HEK293 (cell line): ENCODE measurements around the gene DPY19L1.
"Not testable (repeated sequence)": the region's sequence is repeated elsewhere in the genome, so short reads cannot be mapped to it uniquely, and the experiment has no call there.

Experiments used
- CTCF ChIA-PET: fragments of 350-600 bp; formaldehyde crosslinking; extraction: SDS; loops from one replicate; lab custom pipeline; 2021; ENCODE audit warnings: antibody characterized with exemption; lab: Yijun Ruan, JAX
- POLR2A ChIA-PET: fragments of 300-600 bp; formaldehyde crosslinking; extraction: SDS; loops from one replicate; lab custom pipeline; 2020; ENCODE audit warnings: antibody characterized with exemption, inconsistent platforms; lab: Yijun Ruan, JAX
- H3K27ac ChIP-seq: fragments of 200-500 bp; sonication (Bioruptor generic); 2 replicates; pipeline ENCODE4 v1.5.1; 2014; ENCODE audit warnings: low read depth, low read length, control low read depth, inconsistent platforms; ENCODE audit errors: extremely low read depth
- H3K36me3 ChIP-seq, 2 experiments: fragments of 200-500 bp in 1 of 2; sonication (Bioruptor generic) in 1 of 2; 1 replicate in 1 of 2; 2 replicates in 1 of 2; pipeline ENCODE4 v1.5.1; 2014 to 2017; ENCODE audit warnings: inconsistent platforms in 2 of 2, low read length in 2 of 2; ENCODE audit not compliant: control insufficient read depth in 2 of 2, insufficient read depth in 1 of 2
- H3K4me1 ChIP-seq: fragments of 200-500 bp; sonication (Bioruptor generic); 2 replicates; pipeline ENCODE4 v1.5.1; 2014; ENCODE audit warnings: mild to moderate bottlenecking, low read length, inconsistent platforms; ENCODE audit not compliant: control insufficient read depth, insufficient read depth
- H3K4me3 ChIP-seq: 2 replicates; pipeline ENCODE4 v1.5.1; 2011; ENCODE audit warnings: low read depth, mild to moderate bottlenecking, control low read depth, low read length, moderate library complexity
- H3K9me3 ChIP-seq: fragments of 200-500 bp; sonication (Bioruptor generic); 2 replicates; pipeline ENCODE4 v1.5.1; 2014; ENCODE audit warnings: low read depth, low read length, inconsistent platforms; ENCODE audit not compliant: control insufficient read depth, insufficient read depth
- FEZF1 ChIP-seq: fragments of 450-650 bp; formaldehyde crosslinking; IDR thresholded peaks from 2 replicates; pipeline ENCODE4 v1.5.1; 2016; ENCODE audit warnings: missing biosample characterization, missing genetic modification characterization
- GLIS1 ChIP-seq: fragments of 450-650 bp; formaldehyde crosslinking; IDR thresholded peaks from 2 replicates; pipeline ENCODE4 v1.5.1; 2016; ENCODE audit warnings: missing biosample characterization, missing genetic modification characterization
- MYNN ChIP-seq: fragments of 450-650 bp; formaldehyde crosslinking; IDR thresholded peaks from 2 replicates; pipeline ENCODE4 v1.5.1; 2016; ENCODE audit warnings: missing biosample characterization, missing genetic modification characterization, borderline replicate concordance
- ZBTB17 ChIP-seq: fragments of 450-650 bp; formaldehyde crosslinking; IDR thresholded peaks from 2 replicates; pipeline ENCODE4 v1.5.1; 2016; ENCODE audit warnings: missing biosample characterization, missing genetic modification characterization
- ZBTB48 ChIP-seq: fragments of 450-650 bp; formaldehyde crosslinking; IDR thresholded peaks from 2 replicates; pipeline ENCODE4 v1.5.1; 2016; ENCODE audit warnings: missing biosample characterization, missing genetic modification characterization
- ZIC2 ChIP-seq: fragments of 450-650 bp; formaldehyde crosslinking; IDR thresholded peaks from 2 replicates; pipeline ENCODE4 v1.5.1; 2016; ENCODE audit warnings: missing biosample characterization, missing genetic modification characterization
- ZNF2 ChIP-seq: fragments of 450-650 bp; formaldehyde crosslinking; IDR thresholded peaks from 2 replicates; pipeline ENCODE4 v1.5.1; 2016; ENCODE audit warnings: missing biosample characterization, missing genetic modification characterization
- ZNF221 ChIP-seq: fragments of 450-650 bp; formaldehyde crosslinking; IDR thresholded peaks from 2 replicates; pipeline ENCODE4 v1.5.1; 2017; ENCODE audit warnings: missing biosample characterization, missing genetic modification characterization, borderline replicate concordance
- ZNF266 ChIP-seq: fragments of 450-650 bp; formaldehyde crosslinking; IDR thresholded peaks from 2 replicates; pipeline ENCODE4 v1.5.1; 2016; ENCODE audit warnings: missing biosample characterization, missing genetic modification characterization, low read depth
- ZNF37A ChIP-seq: fragments of 450-650 bp; IDR thresholded peaks from 2 replicates; pipeline ENCODE4 v1.5.1; 2018; ENCODE audit warnings: missing biosample characterization, missing genetic modification characterization
- ZNF404 ChIP-seq: fragments of 450-650 bp; formaldehyde crosslinking; IDR thresholded peaks from 2 replicates; pipeline ENCODE4 v1.5.1; 2017; ENCODE audit warnings: missing biosample characterization, missing genetic modification characterization
- ZNF473 ChIP-seq: fragments of 450-650 bp; formaldehyde crosslinking; IDR thresholded peaks from 2 replicates; pipeline ENCODE4 v1.5.1; 2017; ENCODE audit warnings: missing biosample characterization, missing genetic modification characterization
- ZNF585B ChIP-seq: fragments of 450-650 bp; formaldehyde crosslinking; IDR thresholded peaks from 2 replicates; pipeline ENCODE4 v1.5.1; 2016; ENCODE audit warnings: missing biosample characterization, missing genetic modification characterization
- ZNF600 ChIP-seq: fragments of 450-650 bp; formaldehyde crosslinking; IDR thresholded peaks from 2 replicates; pipeline ENCODE4 v1.5.1; 2016; ENCODE audit warnings: missing biosample characterization, missing genetic modification characterization
- ZNF707 ChIP-seq: fragments of 450-650 bp; formaldehyde crosslinking; IDR thresholded peaks from 2 replicates; pipeline ENCODE4 v1.5.1; 2016; ENCODE audit warnings: missing biosample characterization, missing genetic modification characterization
- ZNF777 ChIP-seq: fragments of 450-650 bp; formaldehyde crosslinking; IDR thresholded peaks from 2 replicates; pipeline ENCODE4 v1.5.1; 2017; ENCODE audit warnings: missing biosample characterization, missing genetic modification characterization, borderline replicate concordance
- ZNF785 ChIP-seq: fragments of 450-650 bp; formaldehyde crosslinking; IDR thresholded peaks from 2 replicates; pipeline ENCODE4 v1.5.1; 2016; ENCODE audit warnings: missing biosample characterization, missing genetic modification characterization
- TF ChIP-seq, protein P1 (sequence below): fragments of 450-650 bp; formaldehyde crosslinking; IDR thresholded peaks from 2 replicates; pipeline ENCODE4 v1.5.1; 2016; ENCODE audit warnings: missing biosample characterization, missing genetic modification characterization
- TF ChIP-seq, protein P2 (sequence below): fragments of 450-650 bp; IDR thresholded peaks from 2 replicates; pipeline ENCODE4 v1.5.1; 2018; ENCODE audit warnings: missing biosample characterization, missing genetic modification characterization
- TF ChIP-seq, protein P3 (sequence below): fragments of 450-650 bp; formaldehyde crosslinking; optimal IDR thresholded peaks from 2 replicates; pipeline ENCODE3; 2016; ENCODE audit warnings: missing biosample characterization, mild to moderate bottlenecking, missing genetic modification characterization
- TF ChIP-seq, protein P4 (sequence below): fragments of 450-650 bp; formaldehyde crosslinking; IDR thresholded peaks from 2 replicates; pipeline ENCODE4 v1.5.1; 2016; ENCODE audit warnings: missing biosample characterization, missing genetic modification characterization
- TF ChIP-seq, protein P5 (sequence below): fragments of 450-650 bp; formaldehyde crosslinking; IDR thresholded peaks from 2 replicates; pipeline ENCODE4 v1.5.1; 2016; ENCODE audit warnings: missing biosample characterization, missing genetic modification characterization

Gene DPY19L1

DNA sequence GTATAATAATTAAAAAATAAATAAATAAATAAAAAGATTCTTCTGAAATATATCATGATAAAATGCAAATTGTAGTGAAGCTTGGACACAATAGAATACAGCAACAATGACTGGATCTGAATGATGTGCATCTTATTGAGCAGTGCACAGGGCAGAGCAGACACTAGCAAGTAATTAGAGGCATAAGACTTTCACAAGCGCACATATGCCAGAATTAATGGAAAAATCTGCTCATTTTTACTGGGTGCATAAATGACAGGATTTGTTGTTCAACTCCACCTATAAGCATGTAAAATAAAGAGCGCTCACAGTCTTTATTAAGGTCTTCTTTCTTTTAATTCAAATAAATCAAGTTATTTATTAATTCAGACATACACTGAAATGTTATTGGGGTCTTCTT, 125.0 kb downstream of the DPY19L1 start (continued):
- TF ChIP-seq, protein P1, sequence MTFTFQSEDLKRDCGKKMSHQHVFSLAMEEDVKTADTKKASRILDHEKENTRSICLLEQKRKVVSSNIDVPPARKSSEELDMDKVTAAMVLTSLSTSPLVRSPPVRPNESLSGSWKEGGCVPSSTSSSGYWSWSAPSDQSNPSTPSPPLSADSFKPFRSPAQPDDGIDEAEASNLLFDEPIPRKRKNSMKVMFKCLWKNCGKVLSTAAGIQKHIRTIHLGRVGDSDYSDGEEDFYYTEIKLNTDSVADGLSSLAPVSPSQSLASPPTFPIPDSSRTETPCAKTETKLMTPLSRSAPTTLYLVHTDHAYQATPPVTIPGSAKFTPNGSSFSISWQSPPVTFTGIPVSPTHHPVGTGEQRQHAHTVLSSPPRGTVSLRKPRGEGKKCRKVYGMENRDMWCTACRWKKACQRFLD (tag by site-specific recombination) = no peak
- no peak for TF ChIP-seq FEZF1 (tag by site-specific recombination)
- TF ChIP-seq ZNF266 = no peak
- TF ChIP-seq ZNF707 (tag by site-specific recombination) = no peak
- TF ChIP-seq, protein P2, sequence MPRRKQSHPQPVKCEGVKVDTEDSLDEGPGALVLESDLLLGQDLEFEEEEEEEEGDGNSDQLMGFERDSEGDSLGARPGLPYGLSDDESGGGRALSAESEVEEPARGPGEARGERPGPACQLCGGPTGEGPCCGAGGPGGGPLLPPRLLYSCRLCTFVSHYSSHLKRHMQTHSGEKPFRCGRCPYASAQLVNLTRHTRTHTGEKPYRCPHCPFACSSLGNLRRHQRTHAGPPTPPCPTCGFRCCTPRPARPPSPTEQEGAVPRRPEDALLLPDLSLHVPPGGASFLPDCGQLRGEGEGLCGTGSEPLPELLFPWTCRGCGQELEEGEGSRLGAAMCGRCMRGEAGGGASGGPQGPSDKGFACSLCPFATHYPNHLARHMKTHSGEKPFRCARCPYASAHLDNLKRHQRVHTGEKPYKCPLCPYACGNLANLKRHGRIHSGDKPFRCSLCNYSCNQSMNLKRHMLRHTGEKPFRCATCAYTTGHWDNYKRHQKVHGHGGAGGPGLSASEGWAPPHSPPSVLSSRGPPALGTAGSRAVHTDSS (tag by site-specific recombination) = no peak
- TF ChIP-seq GLIS1 (tag by site-specific recombination) = no peak
- TF ChIP-seq ZNF221 (tag by site-specific recombination) = no peak
- TF ChIP-seq, all 188 proteins: peak for 0

DNA sequence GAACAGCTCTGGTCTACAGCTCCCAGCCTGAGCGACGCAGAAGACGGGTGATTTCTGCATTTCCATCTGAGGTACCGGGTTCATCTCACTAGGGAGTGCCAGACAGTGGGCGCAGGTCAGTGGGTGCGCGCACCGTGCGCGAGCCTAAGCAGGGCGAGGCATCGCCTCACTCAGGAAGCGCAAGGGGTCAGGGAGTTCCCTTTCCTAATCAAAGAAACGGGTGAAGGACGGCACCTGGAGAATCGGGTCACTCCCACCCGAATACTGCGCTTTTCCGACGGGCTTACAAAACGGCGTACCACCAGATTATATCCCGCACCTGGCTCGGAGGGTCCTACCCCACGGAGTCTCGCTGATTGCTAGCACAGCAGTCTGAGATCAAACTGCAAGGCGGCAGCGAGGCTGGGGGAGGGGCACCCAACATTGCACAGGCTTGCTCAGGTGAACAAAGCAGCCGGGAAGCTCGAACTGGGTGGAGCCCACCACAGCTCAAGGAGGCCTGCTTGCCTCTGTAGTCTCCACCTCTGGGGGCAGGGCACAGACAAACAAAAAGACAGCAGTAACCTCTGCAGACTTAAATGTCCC, 130.9 kb downstream of the DPY19L1 start:
- TF ChIP-seq ZBTB17 (0 out of 2 replicates have a peak, but pooled peaks have one; percentile 25), GLIS1 (tag by site-specific recombination) (0 out of 2 replicates have a peak, but pooled peaks have one; percentile 13), ZNF777 (0 out of 2 replicates have a peak, but pooled peaks have one; percentile 28), ZBTB48 (peak; percentile 59; the same call in 1 of the 2 replicates)
- TF ChIP-seq, protein P3, sequence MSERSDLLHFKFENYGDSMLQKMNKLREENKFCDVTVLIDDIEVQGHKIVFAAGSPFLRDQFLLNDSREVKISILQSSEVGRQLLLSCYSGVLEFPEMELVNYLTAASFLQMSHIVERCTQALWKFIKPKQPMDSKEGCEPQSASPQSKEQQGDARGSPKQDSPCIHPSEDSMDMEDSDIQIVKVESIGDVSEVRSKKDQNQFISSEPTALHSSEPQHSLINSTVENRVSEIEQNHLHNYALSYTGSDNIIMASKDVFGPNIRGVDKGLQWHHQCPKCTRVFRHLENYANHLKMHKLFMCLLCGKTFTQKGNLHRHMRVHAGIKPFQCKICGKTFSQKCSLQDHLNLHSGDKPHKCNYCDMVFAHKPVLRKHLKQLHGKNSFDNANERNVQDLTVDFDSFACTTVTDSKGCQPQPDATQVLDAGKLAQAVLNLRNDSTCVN = peak; percentile 54
- POLR2A ChIA-PET, H3K9me3 ChIP-seq, H3K4me1 ChIP-seq, H3K36me3 ChIP-seq, H3K27ac ChIP-seq: not testable (repeated sequence)
- H3K4me3 ChIP-seq = peak overlapping the region; percentile 42
- CTCF ChIA-PET = interaction anchor here (0.7 kb wide), 2 partner anchors 78 to 117 kb away, joined by 3 to 4 read pairs; no protein-coding TSS in a partner anchor

DNA sequence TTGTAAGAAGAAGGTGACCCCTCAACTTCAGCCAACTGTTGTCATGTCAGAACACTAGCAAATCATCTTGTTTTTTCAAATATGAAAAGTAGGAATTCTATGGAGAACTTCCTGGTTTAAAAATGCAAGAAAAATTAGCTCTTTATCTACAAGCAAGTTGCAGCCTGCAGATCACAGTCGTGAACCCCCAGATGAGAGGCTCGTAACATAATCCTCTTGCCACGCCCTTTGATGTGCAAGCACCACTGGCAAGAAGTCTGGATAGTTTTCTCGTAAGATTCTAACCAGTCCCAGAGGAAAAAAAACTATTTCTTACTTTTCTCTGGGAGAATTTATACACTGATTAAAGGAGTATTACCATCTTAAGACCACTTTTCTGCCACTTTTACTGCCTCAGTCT, 132.3 kb downstream of the DPY19L1 start:
- H3K27ac ChIP-seq = no peak overlapping the region
- CTCF ChIA-PET = no interaction called here
- POLR2A ChIA-PET = no interaction called here
- H3K4me1 ChIP-seq = no peaks in the 10 kb centered on the region
- H3K4me3 ChIP-seq = no peak overlapping the region
- no peaks in the 10 kb centered on the region for H3K36me3 ChIP-seq
- no peaks in the 10 kb centered on the region for H3K9me3 ChIP-seq
- TF ChIP-seq ZNF2 (tag by site-specific recombination) (no peak), ZNF473 (tag by site-specific recombination) (no peak), ZNF600 (tag by site-specific recombination) (no peak), ZNF266 (no peak), MYNN (no peak), ZNF585B (tag by site-specific recombination) (no peak), ZNF37A (tag by site-specific recombination) (no peak), ZNF404 (tag by site-specific recombination) (no peak), ZIC2 (tag by site-specific recombination) (no peak), ZNF785 (no peak)
- TF ChIP-seq, protein P2 (tag by site-specific recombination) = no peak
- TF ChIP-seq, protein P3 = no peak
- TF ChIP-seq, protein P4, sequence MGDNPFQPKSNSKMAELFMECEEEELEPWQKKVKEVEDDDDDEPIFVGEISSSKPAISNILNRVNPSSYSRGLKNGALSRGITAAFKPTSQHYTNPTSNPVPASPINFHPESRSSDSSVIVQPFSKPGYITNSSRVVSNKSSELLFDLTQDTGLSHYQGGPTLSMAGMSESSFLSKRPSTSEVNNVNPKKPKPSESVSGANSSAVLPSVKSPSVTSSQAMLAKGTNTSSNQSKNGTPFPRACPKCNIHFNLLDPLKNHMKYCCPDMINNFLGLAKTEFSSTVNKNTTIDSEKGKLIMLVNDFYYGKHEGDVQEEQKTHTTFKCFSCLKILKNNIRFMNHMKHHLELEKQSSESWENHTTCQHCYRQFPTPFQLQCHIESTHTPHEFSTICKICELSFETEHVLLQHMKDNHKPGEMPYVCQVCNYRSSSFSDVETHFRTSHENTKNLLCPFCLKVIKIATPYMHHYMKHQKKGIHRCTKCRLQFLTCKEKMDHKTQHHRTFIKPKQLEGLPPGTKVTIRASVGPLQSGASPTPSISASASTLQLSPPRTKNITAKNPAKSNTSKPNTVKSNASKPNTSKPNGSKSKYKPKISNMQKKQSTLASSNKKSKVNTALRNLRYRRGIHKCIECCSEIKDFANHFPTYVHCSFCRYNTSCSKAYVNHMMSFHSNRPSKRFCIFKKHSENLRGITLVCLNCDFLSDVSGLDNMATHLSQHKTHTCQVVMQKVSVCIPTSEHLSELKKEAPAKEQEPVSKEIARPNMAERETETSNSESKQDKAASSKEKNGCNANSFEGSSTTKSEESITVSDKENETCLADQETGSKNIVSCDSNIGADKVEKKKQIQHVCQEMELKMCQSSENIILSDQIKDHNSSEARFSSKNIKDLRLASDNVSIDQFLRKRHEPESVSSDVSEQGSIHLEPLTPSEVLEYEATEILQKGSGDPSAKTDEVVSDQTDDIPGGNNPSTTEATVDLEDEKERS (tag by site-specific recombination) = no peak
- TF ChIP-seq, protein P5, sequence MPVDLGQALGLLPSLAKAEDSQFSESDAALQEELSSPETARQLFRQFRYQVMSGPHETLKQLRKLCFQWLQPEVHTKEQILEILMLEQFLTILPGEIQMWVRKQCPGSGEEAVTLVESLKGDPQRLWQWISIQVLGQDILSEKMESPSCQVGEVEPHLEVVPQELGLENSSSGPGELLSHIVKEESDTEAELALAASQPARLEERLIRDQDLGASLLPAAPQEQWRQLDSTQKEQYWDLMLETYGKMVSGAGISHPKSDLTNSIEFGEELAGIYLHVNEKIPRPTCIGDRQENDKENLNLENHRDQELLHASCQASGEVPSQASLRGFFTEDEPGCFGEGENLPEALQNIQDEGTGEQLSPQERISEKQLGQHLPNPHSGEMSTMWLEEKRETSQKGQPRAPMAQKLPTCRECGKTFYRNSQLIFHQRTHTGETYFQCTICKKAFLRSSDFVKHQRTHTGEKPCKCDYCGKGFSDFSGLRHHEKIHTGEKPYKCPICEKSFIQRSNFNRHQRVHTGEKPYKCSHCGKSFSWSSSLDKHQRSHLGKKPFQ (tag by site-specific recombination) = no peak
